Fibroblast of pulmonary artery (primary cell): Measurements from ENCODE around the gene CSRP3.

Experiments
- DNase-seq: peaks from one replicate; pipeline ENCODE4 v3.0.0-alpha.2; 2010; ENCODE audit warnings: low read depth
- H3K4me3 ChIP-seq: replicated peaks from 2 replicates; pipeline ENCODE4 v1.5.1; 2011; ENCODE audit warnings: low read depth, mild to moderate bottlenecking, control low read depth, low read length, moderate library complexity
- TF ChIP-seq, protein P1 (sequence below): IDR thresholded peaks from 2 replicates; pipeline ENCODE4 v1.5.1; 2011; ENCODE audit warnings: mild to moderate bottlenecking, control low read depth, low read length, inconsistent platforms; ENCODE audit errors: missing control alignments

Gene CSRP3

DNA sequence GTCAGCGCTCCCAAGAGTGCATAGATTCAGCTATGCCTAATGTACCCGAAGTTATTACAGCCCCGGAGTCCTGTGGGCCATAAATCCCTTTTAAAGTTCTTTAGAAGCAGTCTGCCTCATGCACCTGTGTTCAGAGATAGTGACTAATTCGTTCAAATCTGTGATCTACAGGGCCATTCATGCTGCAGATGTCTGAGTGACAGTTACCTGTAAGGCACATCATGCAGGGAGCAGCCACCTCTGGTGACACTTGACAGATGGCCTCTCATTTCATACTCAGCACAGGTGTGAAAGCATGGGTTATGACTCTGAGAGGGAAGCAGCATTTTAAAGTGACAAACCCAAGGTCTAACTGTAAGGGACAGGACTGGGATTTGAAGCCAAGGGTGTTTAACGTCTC is 41.4 kb upstream of the CSRP3 start:
- DNase-seq = no peak
- H3K4me3 ChIP-seq = no peak overlapping the region
- TF ChIP-seq, protein P1, sequence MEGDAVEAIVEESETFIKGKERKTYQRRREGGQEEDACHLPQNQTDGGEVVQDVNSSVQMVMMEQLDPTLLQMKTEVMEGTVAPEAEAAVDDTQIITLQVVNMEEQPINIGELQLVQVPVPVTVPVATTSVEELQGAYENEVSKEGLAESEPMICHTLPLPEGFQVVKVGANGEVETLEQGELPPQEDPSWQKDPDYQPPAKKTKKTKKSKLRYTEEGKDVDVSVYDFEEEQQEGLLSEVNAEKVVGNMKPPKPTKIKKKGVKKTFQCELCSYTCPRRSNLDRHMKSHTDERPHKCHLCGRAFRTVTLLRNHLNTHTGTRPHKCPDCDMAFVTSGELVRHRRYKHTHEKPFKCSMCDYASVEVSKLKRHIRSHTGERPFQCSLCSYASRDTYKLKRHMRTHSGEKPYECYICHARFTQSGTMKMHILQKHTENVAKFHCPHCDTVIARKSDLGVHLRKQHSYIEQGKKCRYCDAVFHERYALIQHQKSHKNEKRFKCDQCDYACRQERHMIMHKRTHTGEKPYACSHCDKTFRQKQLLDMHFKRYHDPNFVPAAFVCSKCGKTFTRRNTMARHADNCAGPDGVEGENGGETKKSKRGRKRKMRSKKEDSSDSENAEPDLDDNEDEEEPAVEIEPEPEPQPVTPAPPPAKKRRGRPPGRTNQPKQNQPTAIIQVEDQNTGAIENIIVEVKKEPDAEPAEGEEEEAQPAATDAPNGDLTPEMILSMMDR = no peak

DNA sequence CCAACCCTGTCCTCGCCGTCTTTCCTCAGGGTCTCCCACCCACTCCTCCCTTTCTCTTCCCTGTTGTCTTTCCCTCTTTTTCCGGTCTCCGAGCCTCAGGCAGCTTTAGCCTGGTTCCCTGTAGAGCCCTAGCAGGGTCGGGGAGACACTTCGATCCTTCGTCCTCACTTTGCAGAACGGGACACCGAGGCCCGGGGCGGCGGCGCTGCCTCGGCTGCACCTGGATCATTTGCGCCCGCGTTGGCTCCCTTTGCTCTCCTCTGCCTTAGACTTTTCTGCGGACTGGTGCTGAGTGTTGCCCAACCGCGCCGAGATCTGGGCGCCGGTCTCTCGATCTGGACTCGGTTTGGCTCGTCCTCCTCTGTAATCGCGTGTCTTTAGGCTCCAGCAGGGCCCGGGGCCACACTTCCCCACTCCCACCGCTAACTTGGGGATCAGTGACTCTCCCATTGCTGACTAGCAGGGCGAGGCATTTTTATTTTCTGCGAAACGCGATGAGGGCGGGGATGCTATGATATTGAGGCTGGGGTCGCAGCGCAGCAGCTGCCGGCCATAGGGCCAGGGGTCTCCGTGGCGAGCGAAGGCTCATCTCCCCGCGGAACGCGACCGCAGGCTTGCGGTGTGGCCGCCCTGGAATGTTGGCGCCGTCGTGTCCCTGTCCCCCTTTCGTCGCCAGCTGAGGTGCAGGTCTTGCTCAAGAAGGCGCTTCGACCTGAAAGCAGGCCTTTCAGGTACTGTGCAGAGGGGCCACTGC is 40.6 kb upstream of the CSRP3 start:
- TF ChIP-seq, protein P1 = no peak
- H3K4me3 ChIP-seq = peak overlapping the region; percentile 79
- DNase-seq = peak; percentile 13

DNA sequence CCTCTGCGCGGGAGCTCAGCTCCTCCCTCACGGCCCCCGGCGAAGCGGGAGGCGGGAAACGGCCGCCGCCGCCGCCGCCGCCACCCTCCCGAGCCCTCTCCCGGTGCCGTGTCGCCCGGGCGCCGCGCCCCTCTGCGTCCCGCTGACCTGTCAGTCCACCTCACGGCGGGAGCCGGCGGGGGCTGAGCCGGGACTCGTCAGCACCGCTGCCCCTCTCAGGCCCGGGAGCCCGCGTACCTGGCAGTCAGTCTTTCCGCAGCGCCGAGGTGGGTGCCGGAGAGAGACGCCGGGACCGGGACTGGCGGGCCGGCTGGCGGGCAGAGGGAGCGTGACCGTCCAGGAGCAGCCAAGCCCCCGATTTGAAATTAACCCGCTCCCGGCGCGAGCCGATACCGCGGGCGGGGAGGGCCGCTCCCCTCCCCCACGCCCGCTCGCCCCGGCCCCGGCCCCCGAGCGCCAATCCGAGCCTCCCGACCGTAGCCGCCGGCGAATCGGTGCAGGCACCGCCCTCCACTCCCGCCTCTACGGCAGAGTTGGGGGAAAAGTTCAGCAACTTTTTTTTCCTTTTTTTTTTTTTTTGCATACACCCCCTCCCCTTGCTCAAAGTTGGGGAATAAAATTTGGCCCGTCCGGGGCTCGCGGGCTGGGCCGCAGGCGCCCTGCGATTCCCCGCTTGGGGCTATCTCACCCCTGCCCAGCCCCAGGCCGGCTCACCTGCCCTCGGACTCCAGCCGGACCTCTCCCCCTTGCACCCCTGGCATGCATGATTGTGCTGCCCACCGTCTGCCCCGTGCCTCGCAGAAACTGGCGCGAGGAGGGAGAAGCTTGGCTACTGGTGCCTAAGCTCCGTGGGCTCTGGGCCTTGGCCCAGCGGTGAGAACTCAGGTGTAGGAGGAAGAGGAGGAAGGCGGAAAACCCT is 39.7 kb upstream of the CSRP3 start:
- no peak for DNase-seq
- TF ChIP-seq, protein P1 = no peak
- H3K4me3 ChIP-seq = peak overlapping the region; percentile 79

DNA sequence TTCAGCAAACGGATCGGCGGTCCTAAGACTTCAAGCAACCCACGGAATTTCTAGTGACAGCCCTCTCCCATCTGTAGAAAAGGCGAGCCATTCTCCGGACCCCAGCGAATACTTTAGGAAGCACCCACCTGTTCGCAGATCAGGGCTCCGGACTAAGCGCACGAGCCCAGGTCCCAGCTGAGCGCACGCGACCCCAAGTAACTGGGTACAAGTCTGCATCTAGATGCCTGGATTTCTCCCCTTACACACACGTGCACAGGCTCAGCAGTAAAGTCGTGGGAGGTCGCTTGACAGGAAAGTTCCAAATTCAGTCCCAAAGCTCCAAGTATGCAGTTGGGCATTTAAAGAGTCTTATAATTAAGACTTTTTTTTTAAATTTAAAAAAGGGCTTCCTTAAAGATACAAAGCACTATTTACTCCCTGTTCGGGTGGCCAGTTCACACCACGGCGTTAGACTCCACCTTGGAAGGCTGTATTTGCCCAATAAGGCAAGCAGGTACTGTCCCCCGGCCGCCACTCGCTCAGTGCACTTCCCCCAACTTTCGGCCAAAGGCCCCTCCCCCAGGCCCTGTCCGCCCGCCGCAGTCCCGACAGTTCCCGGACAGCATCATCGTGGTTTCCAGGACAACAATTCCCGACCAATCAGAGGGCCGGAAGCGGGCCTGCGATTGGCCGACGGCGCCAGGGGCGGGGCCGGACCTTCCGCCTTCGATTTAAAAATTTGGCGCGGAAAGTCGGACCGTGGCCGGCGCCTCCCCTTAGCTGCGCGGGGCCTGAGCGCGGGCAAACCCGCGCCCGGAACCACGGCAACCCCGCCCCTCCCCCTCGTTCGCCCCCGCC is 38.9 kb upstream of the CSRP3 start, which contains the start of gene E2F8:
Gene E2F8 (minus strand): TSS at position 526 of the 840 bp plus-strand sequence. CDS start 824 bp downstream, outside the sequence.
- H3K4me3 ChIP-seq = peak within 1 kb of the TSS; percentile 79
- TF ChIP-seq, protein P1 = no peak
- DNase-seq = peak; percentile 93

DNA sequence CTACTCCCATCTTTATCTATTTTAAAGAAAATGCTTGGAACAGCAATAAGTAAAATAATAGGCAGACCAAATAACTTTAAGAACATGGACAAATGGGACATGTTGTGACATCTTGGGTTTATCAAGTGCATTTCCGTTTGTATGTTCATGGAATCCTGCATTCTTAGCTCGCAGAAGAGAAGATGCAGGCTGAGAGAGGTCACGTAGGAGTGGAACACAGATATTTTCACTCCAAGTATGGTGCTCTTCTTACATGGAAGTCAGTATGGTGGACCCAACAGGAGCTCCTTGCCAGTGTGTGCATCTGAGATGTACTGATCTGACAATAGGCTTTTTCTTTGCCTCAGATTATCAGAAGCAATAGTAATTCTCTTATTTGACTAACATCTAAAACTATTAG is 37.3 kb upstream of the CSRP3 start:
- DNase-seq = no peak
- H3K4me3 ChIP-seq = no peak overlapping the region
- TF ChIP-seq, protein P1 = no peak

DNA sequence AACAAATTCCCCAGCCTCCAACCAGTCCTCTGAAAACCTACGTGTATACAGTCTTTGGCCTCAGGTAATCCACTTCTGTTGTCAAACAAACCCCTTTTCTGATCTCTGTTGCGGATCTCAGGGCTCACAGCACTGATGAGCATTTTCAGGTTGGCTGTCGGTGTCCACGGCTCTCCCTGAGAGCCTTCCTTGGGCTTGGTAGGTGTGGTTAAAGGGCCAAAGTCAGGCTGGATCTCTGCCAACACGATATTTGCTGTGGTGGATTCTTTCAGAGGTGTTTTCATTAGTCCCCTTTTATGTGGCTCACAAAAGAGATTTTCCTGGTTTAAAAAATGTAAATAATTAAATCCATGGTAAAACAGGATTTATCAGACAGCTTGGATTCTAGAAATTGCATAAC is 36.0 kb upstream of the CSRP3 start:
- no peak overlapping the region for H3K4me3 ChIP-seq
- TF ChIP-seq, protein P1 = no peak
- no peak for DNase-seq
